Measurements from ENCODE around the gene TEKT3.

The TEKT3 gene

DNA sequence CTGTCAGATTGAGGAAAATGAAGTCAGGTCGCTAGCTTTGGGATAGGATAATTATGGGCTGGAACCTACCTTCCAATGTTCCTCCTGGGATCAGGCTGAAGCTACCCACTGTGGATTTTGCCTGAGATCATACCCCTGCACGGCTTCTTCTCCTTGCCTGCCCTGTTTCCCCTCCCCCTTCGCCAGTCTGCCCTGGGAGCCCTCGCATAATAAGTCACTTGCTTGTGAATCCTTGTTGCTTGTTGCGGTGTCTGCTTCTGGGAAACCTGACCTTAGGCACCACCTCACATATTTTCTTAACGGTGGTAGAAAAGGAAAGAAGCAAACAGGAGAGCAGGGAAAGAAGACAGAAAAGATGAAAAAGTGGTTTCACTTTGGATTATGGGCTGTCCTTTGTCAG is 63.0 kb downstream of the TEKT3 start:
- no peak for TF ChIP-seq CTCF (IDR thresholded peaks at IDR 0.05; ENCODE audit: insufficient read depth, missing control alignments)
- FAIRE-seq (no peak), DNase-seq (ENCODE audit: insufficient read length, low spot score) (no peak)

DNA sequence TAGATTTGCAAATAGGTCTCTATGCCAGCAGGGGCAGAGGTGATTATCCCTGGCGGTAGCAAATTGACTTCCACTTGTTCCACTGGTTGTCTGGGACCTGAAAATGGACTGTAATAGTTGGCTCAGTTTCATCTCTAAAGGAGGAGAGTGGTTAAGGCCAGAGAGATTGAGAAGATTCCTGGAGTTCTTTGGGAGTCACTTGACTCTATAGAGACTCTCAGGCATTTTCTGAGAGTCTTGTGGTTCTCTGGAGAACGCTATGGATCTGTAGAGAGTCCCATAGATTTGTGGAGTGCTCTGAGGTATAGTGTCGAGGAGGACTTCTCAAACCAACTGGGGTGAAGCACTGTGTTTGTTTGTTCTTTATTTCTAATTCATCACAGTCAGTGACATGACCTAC is 67.4 kb downstream of the TEKT3 start:
- no peak for TF ChIP-seq CTCF (IDR thresholded peaks at IDR 0.05; ENCODE audit: insufficient read depth, missing control alignments)
- DNase-seq (ENCODE audit: insufficient read length, low spot score) (no peak), FAIRE-seq (no peak)

GRCh38 chr17:15273141-15273793 is 68.1 kb downstream of the TEKT3 start:
- FAIRE-seq (no peak), DNase-seq (ENCODE audit: insufficient read length, low spot score) (no peak)
- TF ChIP-seq CTCF (IDR thresholded peaks at IDR 0.05; ENCODE audit: insufficient read depth, missing control alignments): no peak

GRCh38 chr17:15271741-15272140 is 69.7 kb downstream of the TEKT3 start:
- no peak for FAIRE-seq
- TF ChIP-seq CTCF (IDR thresholded peaks at IDR 0.05; ENCODE audit: insufficient read depth, missing control alignments): no peak
- DNase-seq (ENCODE audit: insufficient read length, low spot score): no peak

DNA sequence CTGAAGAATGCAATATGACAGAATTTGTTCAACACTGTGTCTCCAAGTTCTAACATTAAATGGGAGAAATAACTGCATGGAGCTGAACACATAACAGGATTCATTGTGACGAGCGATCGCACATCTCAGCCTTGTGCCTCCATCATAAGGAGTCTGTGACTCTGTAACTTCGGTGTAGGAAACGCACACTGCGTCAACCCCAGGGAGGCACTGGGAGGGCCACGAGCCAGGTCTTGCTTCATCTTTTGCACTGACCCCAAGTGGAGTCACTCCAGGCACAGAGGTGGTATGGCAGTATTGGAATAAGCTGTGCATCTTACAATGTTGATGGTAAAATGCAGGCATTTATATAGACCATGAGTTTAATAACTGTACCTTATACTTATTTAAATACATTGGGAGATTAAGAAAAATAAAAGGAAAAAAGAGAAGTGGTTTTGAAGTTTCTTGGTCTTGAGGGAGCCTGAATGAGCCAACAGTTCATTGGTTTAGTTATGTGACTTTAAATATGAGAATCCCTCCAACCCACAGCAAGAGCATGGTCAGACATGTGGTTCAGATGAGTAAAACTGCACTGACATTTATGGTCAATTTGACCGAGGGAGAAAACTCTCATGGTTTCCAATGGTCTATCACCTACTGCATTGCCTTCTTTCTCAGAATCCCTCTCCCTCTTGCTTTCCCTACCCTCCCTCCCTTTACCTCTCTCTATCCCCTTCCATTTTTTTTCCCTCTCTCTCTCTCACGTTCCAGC is 70.6 kb downstream of the TEKT3 start:
- no peak for TF ChIP-seq CTCF (IDR thresholded peaks at IDR 0.05; ENCODE audit: insufficient read depth, missing control alignments)
- FAIRE-seq (no peak), DNase-seq (ENCODE audit: insufficient read length, low spot score) (no peak)

GRCh38 chr17:15269780-15270089 is 71.7 kb downstream of the TEKT3 start:
- no peak for TF ChIP-seq CTCF (IDR thresholded peaks at IDR 0.05; ENCODE audit: insufficient read depth, missing control alignments)
- no peak for DNase-seq (ENCODE audit: insufficient read length, low spot score)
- no peak for FAIRE-seq

- DNase-seq (ENCODE audit: insufficient read length, low spot score) (no peak), FAIRE-seq (no peak)
- no peak for TF ChIP-seq CTCF (IDR thresholded peaks at IDR 0.05; ENCODE audit: insufficient read depth, missing control alignments)
Observed at GRCh38 chr17:15269087-15269779, 72.2 kb downstream of the TEKT3 start.
